ENCODE measurements around the gene STT3B. TPM values are rescaled to one million over a fixed set of nuclear protein-coding genes. Genes with fewer than 3 reads are reported as not detected.

The STT3B gene
- total RNA-seq, 3 donors from 2014 or later, result 97.2 to 113 (median 104) TPM

DNA sequence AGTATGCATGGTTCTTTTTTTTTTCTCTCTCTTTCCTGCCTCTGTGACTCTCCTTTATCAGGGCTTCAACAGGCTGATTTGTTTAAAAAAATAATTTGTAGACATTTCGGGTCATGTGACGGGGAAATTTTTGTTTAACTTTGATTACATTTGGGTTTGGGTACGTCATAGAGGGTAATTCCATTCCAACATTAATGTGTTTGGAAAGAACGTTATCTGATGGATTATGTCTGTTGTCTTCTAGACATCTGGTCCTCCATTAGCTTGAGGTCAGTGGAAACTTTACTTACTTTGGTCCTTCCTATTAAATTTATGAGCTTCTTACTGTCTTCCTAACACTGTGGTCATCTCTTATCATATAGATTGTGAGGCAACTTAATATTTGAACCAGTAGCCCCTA is 80.9 kb downstream of the STT3B start:
- ATAC-seq (no peak), DNase-seq (no peak)
- peaks cover 53% of the 10 kb centered on the region for H3K4me1 Mint-ChIP-seq (ENCODE audit: low read depth)
- peaks cover 29% of the 10 kb centered on the region for H3K36me3 Mint-ChIP-seq (ENCODE audit: insufficient read depth)
- no peaks in the 10 kb centered on the region for H3K27me3 Mint-ChIP-seq (ENCODE audit: low read depth)
- no peaks in the 10 kb centered on the region for H3K9me3 Mint-ChIP-seq
- no peak overlapping the region for H3K4me3 Mint-ChIP-seq

GRCh38 chr3:31614162-31614921 is 81.6 kb downstream of the STT3B start:
- DNase-seq, result no peak
- H3K9me3 Mint-ChIP-seq, result no peaks in the 10 kb centered on the region
- no peaks in the 10 kb centered on the region for H3K27me3 Mint-ChIP-seq (ENCODE audit: low read depth)
- ATAC-seq, result no peak
- H3K36me3 Mint-ChIP-seq (ENCODE audit: insufficient read depth), result peaks cover 29% of the 10 kb centered on the region
- peaks cover 51% of the 10 kb centered on the region for H3K4me1 Mint-ChIP-seq (ENCODE audit: low read depth)
- H3K4me3 Mint-ChIP-seq, result no peak overlapping the region

- peaks cover 45% of the 10 kb centered on the region for H3K4me1 Mint-ChIP-seq (ENCODE audit: low read depth)
- no peak overlapping the region for H3K4me3 Mint-ChIP-seq
- no peaks in the 10 kb centered on the region for H3K27me3 Mint-ChIP-seq (ENCODE audit: low read depth)
- ATAC-seq, result peak; percentile 32 to 53
- H3K9me3 Mint-ChIP-seq, result no peaks in the 10 kb centered on the region
- H3K36me3 Mint-ChIP-seq (ENCODE audit: insufficient read depth), result peaks cover 25% of the 10 kb centered on the region
- no peak for DNase-seq
Observed at GRCh38 chr3:31615071-31615875, 82.5 kb downstream of the STT3B start.

- Mint-ChIP-seq H3K27me3 (ENCODE audit: low read depth) (no peaks in the 10 kb centered on the region), H3K36me3 (ENCODE audit: insufficient read depth) (peaks cover 27% of the 10 kb centered on the region), H3K4me1 (ENCODE audit: low read depth) (peaks cover 44% of the 10 kb centered on the region), H3K4me3 (no peak overlapping the region), H3K9me3 (no peaks in the 10 kb centered on the region)
- DNase-seq, result no peak
- no peak for ATAC-seq
Observed at GRCh38 chr3:31616711-31617110, 84.0 kb downstream of the STT3B start.

GRCh38 chr3:31620656-31621055 is 87.9 kb downstream of the STT3B start:
- peaks cover 33% of the 10 kb centered on the region for H3K36me3 Mint-ChIP-seq (ENCODE audit: insufficient read depth)
- H3K4me3 Mint-ChIP-seq, result no peak overlapping the region
- peak; percentile 59 to 60 for ATAC-seq
- no peaks in the 10 kb centered on the region for H3K9me3 Mint-ChIP-seq
- DNase-seq, result no peak
- no peaks in the 10 kb centered on the region for H3K27me3 Mint-ChIP-seq (ENCODE audit: low read depth)
- H3K4me1 Mint-ChIP-seq (ENCODE audit: low read depth), result peaks cover 21% of the 10 kb centered on the region

DNA sequence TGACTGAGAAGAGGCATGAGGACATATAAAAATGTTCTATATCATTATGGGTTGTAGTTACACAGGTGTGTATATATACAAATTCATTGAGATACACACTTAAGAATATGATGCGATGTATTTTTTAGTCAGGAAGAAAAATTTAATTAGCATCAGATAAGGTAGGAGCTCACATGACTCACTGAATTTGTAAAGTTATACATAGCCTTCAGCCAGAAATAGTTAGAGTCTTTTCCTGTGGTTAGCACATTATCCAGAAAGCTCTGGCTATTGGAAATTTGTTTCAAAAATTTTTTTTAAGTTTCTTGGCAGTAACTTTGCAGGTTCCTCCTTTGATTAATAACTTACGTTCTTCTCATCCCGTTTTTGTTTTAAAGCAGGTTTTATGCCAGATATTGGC is 88.6 kb downstream of the STT3B start:
- no peaks in the 10 kb centered on the region for H3K9me3 Mint-ChIP-seq
- H3K27me3 Mint-ChIP-seq (ENCODE audit: low read depth), result no peaks in the 10 kb centered on the region
- ATAC-seq, result no peak
- peaks cover 17% of the 10 kb centered on the region for H3K4me1 Mint-ChIP-seq (ENCODE audit: low read depth)
- H3K36me3 Mint-ChIP-seq (ENCODE audit: insufficient read depth), result peaks cover 35% of the 10 kb centered on the region
- H3K4me3 Mint-ChIP-seq, result no peak overlapping the region
- no peak for DNase-seq

DNA sequence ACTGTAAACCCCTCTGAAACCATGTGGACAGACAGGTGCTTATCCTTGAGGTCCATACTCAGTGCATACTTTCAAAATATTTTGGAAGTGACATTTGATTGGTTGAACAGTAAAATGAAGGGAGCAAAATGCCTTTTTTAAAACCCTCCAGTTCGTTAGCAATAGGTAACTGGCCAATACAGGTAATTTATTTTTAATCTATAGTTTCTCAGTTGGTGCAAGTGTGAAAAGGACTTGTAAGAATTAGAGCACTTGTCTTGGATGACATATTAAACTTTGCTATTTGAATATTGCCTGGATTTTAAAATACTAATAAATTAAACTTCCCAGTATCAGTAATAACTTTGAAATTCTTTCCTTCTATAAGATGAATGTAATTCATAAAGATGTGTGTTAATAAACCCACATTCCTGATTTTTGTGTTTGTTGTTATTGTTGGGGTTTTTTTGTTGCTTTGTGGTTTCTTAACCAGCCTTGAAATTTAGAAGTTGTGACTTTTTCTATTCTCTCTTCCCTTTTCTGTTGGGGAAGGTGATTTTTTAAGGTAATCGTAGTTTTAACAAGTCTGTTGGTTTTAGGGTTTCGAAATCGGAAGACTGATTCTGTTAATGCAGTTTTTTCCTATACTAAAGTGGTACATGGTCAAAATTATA is 90.0 kb downstream of the STT3B start:
- no peaks in the 10 kb centered on the region for H3K9me3 Mint-ChIP-seq

GRCh38 chr3:31624083-31624709 is 91.5 kb downstream of the STT3B start:
- H3K27me3 Mint-ChIP-seq (ENCODE audit: low read depth), result no peaks in the 10 kb centered on the region
- DNase-seq (no peak), ATAC-seq (no peak)
- peaks cover 18% of the 10 kb centered on the region for H3K4me1 Mint-ChIP-seq (ENCODE audit: low read depth)
- H3K9me3 Mint-ChIP-seq, result no peaks in the 10 kb centered on the region
- peaks cover 45% of the 10 kb centered on the region for H3K36me3 Mint-ChIP-seq (ENCODE audit: insufficient read depth)
- no peak overlapping the region for H3K4me3 Mint-ChIP-seq

More for the DNA sequence above, 90.0 kb downstream of the STT3B start:
- Mint-ChIP-seq H3K36me3 (ENCODE audit: insufficient read depth) (peaks cover 42% of the 10 kb centered on the region), H3K27me3 (ENCODE audit: low read depth) (no peaks in the 10 kb centered on the region), H3K4me1 (ENCODE audit: low read depth) (peaks cover 17% of the 10 kb centered on the region), H3K4me3 (no peak overlapping the region)
- ATAC-seq, result no peak
- no peak for DNase-seq

DNA sequence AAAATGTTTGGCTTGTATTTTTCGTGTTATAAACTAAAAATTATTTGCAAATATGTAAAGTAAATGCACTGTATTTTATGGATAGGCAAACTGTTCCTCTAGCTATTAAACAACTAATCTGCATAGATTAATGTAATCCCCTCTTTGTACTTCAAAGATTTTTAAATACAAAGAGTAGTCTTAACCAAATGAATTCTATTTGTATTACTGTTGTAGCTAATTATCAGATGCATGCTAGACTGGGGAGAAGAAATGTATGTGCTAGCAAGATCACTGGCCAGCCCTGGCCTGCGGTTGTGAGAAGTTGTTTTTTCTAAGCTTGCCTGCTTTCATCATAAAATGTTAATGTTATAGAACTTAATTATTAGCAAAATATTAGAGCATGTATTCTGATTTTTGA is 92.6 kb downstream of the STT3B start:
- ATAC-seq (no peak), DNase-seq (no peak)
- peaks cover 18% of the 10 kb centered on the region for H3K4me1 Mint-ChIP-seq (ENCODE audit: low read depth)
- H3K27me3 Mint-ChIP-seq (ENCODE audit: low read depth), result no peaks in the 10 kb centered on the region
- H3K4me3 Mint-ChIP-seq, result no peak overlapping the region
- peaks cover 54% of the 10 kb centered on the region for H3K36me3 Mint-ChIP-seq (ENCODE audit: insufficient read depth)
- no peaks in the 10 kb centered on the region for H3K9me3 Mint-ChIP-seq

- ATAC-seq (no peak), DNase-seq (no peak)
- no peaks in the 10 kb centered on the region for H3K27me3 Mint-ChIP-seq (ENCODE audit: low read depth)
- no peak overlapping the region for H3K4me3 Mint-ChIP-seq
- H3K4me1 Mint-ChIP-seq (ENCODE audit: low read depth), result peaks cover 15% of the 10 kb centered on the region
- H3K36me3 Mint-ChIP-seq (ENCODE audit: insufficient read depth), result peaks cover 51% of the 10 kb centered on the region
- no peaks in the 10 kb centered on the region for H3K9me3 Mint-ChIP-seq
Observed at GRCh38 chr3:31629054-31629453, 96.3 kb downstream of the STT3B start.

- no peak overlapping the region for H3K4me3 Mint-ChIP-seq
- H3K9me3 Mint-ChIP-seq, result no peaks in the 10 kb centered on the region
- peaks cover 42% of the 10 kb centered on the region for H3K4me1 Mint-ChIP-seq (ENCODE audit: low read depth)
Observed at GRCh38 chr3:31634476-31634875, 101.8 kb downstream of the STT3B start.

DNA sequence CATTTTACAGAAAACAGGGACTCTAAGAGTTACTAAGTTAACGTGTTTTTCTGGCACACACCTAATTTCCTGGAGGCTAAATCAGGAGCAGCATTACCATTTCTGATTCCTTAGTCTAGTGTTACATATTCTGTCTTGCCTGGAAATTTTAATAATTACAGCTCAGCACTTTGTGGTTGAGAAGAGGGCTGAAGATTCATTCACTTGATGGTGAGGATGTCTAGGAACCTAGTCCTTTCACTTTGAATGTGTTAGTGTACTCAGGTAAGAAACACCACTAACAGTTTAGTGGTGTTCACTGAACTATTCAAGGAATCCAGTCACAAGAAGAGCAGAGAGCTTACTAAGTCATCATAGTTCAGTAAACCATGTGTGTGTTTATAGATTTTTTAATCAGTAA is 102.8 kb downstream of the STT3B start:
- peak; percentile 58 to 74 for ATAC-seq
- Mint-ChIP-seq H3K9me3 (no peaks in the 10 kb centered on the region), H3K36me3 (ENCODE audit: insufficient read depth) (peaks cover 31% of the 10 kb centered on the region), H3K4me1 (ENCODE audit: low read depth) (peaks cover 42% of the 10 kb centered on the region), H3K4me3 (no peak overlapping the region), H3K27me3 (ENCODE audit: low read depth) (no peaks in the 10 kb centered on the region)
- no peak for DNase-seq

More at GRCh38 chr3:31634476-31634875, 101.8 kb downstream of the STT3B start:
- Mint-ChIP-seq H3K36me3 (ENCODE audit: insufficient read depth) (peaks cover 42% of the 10 kb centered on the region), H3K27me3 (ENCODE audit: low read depth) (no peaks in the 10 kb centered on the region)
- ATAC-seq (no peak), DNase-seq (no peak)

DNA sequence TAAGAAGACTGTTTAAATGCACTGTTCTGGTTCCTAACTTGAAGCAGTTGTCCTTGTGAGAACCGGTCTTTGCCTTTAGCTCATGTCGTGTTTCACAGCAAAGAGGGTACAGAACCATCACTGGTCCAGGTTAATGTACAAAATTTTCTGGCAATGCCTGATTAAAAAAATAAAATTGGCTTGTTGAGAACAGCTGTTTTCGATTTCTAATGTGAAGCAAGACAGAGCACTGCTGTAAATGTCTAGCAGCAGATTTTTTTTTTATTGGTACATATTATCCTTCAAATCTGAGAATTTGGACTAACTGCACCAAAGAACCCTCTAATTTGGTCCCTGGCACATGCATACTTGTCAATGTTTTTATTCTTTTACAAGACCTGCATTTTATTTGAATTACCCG is 103.3 kb downstream of the STT3B start:
- DNase-seq (no peak), ATAC-seq (no peak)
- H3K27me3 Mint-ChIP-seq (ENCODE audit: low read depth), result no peaks in the 10 kb centered on the region
- H3K9me3 Mint-ChIP-seq, result no peaks in the 10 kb centered on the region
- no peak overlapping the region for H3K4me3 Mint-ChIP-seq
- peaks cover 42% of the 10 kb centered on the region for H3K4me1 Mint-ChIP-seq (ENCODE audit: low read depth)
- H3K36me3 Mint-ChIP-seq (ENCODE audit: insufficient read depth), result peaks cover 29% of the 10 kb centered on the region
